Right lobe of liver (tissue), 4 donors: ENCODE measurements around the gene FGF18.

Source experiments
- POLR2A ChIP-seq: fragments of 450-650 bp; IDR thresholded peaks from one replicate; pipeline ENCODE4 v1.6.1; 2017; ENCODE audit warnings: antibody characterized with exemption, mild to moderate bottlenecking
- TF ChIP-seq, protein P1 (sequence below), 4 donors: fragments of 200-600 bp in 3 of 4; fragments of 450-650 bp in 1 of 4; IDR thresholded peaks; one replicate each; pipeline versions ENCODE4 v1.5.1 to v1.8.0; 2016 to 2022; ENCODE audit warnings: antibody characterized with exemption in 4 of 4, mild to moderate bottlenecking in 2 of 4
- donor health status: DM: no; HTN: no; CAD: no.
- donor health status: DM: no; HTN: no; CAD: no.
- donor health status: DM: no; HTN: yes; CAD: no.

- TF ChIP-seq, protein P1, sequence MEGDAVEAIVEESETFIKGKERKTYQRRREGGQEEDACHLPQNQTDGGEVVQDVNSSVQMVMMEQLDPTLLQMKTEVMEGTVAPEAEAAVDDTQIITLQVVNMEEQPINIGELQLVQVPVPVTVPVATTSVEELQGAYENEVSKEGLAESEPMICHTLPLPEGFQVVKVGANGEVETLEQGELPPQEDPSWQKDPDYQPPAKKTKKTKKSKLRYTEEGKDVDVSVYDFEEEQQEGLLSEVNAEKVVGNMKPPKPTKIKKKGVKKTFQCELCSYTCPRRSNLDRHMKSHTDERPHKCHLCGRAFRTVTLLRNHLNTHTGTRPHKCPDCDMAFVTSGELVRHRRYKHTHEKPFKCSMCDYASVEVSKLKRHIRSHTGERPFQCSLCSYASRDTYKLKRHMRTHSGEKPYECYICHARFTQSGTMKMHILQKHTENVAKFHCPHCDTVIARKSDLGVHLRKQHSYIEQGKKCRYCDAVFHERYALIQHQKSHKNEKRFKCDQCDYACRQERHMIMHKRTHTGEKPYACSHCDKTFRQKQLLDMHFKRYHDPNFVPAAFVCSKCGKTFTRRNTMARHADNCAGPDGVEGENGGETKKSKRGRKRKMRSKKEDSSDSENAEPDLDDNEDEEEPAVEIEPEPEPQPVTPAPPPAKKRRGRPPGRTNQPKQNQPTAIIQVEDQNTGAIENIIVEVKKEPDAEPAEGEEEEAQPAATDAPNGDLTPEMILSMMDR (IDR thresholded peaks at IDR 0.05), result no peak
- TF ChIP-seq POLR2A, result no peak
These were observed 75.1 kb downstream of the FGF18 start for GRCh38 chr5:171494452-171495121.
